Measurements from ENCODE around the gene FSIP1.

DNA sequence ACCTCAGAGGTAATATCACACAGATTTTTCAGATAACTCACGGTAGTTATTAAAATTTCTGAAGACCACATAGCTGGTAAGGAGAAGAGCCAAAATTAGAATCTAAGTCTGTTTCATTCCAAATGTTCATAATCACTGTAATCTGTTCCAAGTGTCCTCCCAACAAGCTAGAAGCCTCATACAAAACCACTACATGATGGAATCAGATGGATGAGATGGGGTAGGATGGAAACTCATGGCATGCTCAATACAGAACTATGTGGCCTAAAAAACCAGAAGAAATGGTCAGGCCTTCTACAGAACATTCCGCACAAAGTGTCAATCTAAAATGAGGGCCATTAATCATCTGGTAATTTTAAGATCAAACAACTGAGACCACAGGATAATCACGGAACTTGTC is 110.0 kb downstream of the FSIP1 start:
- TF ChIP-seq EZH2phosphoT487 (IDR thresholded peaks at IDR 0.05): no peak
- TF ChIP-seq, protein P1, sequence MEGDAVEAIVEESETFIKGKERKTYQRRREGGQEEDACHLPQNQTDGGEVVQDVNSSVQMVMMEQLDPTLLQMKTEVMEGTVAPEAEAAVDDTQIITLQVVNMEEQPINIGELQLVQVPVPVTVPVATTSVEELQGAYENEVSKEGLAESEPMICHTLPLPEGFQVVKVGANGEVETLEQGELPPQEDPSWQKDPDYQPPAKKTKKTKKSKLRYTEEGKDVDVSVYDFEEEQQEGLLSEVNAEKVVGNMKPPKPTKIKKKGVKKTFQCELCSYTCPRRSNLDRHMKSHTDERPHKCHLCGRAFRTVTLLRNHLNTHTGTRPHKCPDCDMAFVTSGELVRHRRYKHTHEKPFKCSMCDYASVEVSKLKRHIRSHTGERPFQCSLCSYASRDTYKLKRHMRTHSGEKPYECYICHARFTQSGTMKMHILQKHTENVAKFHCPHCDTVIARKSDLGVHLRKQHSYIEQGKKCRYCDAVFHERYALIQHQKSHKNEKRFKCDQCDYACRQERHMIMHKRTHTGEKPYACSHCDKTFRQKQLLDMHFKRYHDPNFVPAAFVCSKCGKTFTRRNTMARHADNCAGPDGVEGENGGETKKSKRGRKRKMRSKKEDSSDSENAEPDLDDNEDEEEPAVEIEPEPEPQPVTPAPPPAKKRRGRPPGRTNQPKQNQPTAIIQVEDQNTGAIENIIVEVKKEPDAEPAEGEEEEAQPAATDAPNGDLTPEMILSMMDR (IDR thresholded peaks at IDR 0.05): no peak

Measured in neural progenitor cell (in vitro differentiated cells).